Liver (tissue), 9 donors: ENCODE measurements around the gene POLH. TPM values are rescaled to one million over a fixed set of nuclear protein-coding genes. Genes with fewer than 3 reads are reported as not detected.

Experiments used
- DNase-seq: peaks from one replicate; pipeline ENCODE4 v3.0.0-alpha.2; 2017; ENCODE audit warnings: low spot score
- H3K27ac ChIP-seq, 2 donors: one replicate each; pipeline ENCODE4 v1.7.0; 2013; ENCODE audit warnings: inconsistent platforms in 2 of 2, low read length in 2 of 2, control low read depth in 1 of 2, low read depth in 1 of 2, mild to moderate bottlenecking in 1 of 2
- H3K27me3 ChIP-seq, 4 donors: one replicate each; pipeline versions ENCODE4 v1.6.1 to v1.7.0; 2013; ENCODE audit warnings: low read length in 3 of 4, inconsistent platforms in 1 of 4, mild to moderate bottlenecking in 1 of 4, moderate library complexity in 1 of 4; ENCODE audit not compliant: control insufficient read depth in 4 of 4, insufficient read depth in 4 of 4
- H3K36me3 ChIP-seq, 4 donors: one replicate each; pipeline versions ENCODE4 v1.6.1 to v1.7.0; 2013; ENCODE audit warnings: low read length in 3 of 4, mild to moderate bottlenecking in 3 of 4, low read depth in 1 of 4, moderate library complexity in 1 of 4; ENCODE audit not compliant: control insufficient read depth in 4 of 4, insufficient read depth in 3 of 4
- H3K4me1 ChIP-seq, 4 donors: one replicate each; pipeline versions ENCODE4 v1.6.1 to v1.7.0; 2013; ENCODE audit warnings: low read length in 3 of 4, mild to moderate bottlenecking in 3 of 4, moderate library complexity in 1 of 4; ENCODE audit not compliant: control insufficient read depth in 4 of 4, insufficient read depth in 4 of 4
- H3K4me3 ChIP-seq, 3 donors: one replicate each; pipeline versions ENCODE4 v1.6.1 to v1.7.0; 2013; ENCODE audit warnings: low read length in 3 of 3, control low read depth in 1 of 3, low read depth in 1 of 3, mild to moderate bottlenecking in 1 of 3
- H3K9ac ChIP-seq, 2 donors: one replicate each; pipeline ENCODE4 v1.7.0; 2013; ENCODE audit warnings: low read length in 2 of 2, mild to moderate bottlenecking in 2 of 2, moderate library complexity in 2 of 2, control low read depth in 1 of 2, low read depth in 1 of 2
- H3K9me3 ChIP-seq, 4 donors: one replicate each; pipeline versions ENCODE4 v1.6.1 to v1.7.0; 2013; ENCODE audit warnings: low read length in 3 of 4; ENCODE audit not compliant: control insufficient read depth in 4 of 4
- ATF3 ChIP-seq: IDR thresholded peaks from 2 replicates; pipeline ENCODE4 v1.6.1; 2016; ENCODE audit warnings: antibody characterized with exemption
- EGR1 ChIP-seq, 2 donors: IDR thresholded peaks; 2 replicates each; pipeline ENCODE4 v1.6.1; 2016 to 2018; ENCODE audit warnings: antibody characterized with exemption in 2 of 2, low read depth in 2 of 2
- FOXA1 ChIP-seq: IDR thresholded peaks from 2 replicates; pipeline ENCODE4 v1.6.1; 2016; ENCODE audit warnings: antibody characterized with exemption
- FOXA2 ChIP-seq: IDR thresholded peaks from 2 replicates; pipeline ENCODE4 v1.6.1; 2016; ENCODE audit warnings: antibody characterized with exemption
- GABPA ChIP-seq, 2 donors: IDR thresholded peaks in 1 of 2; conservative IDR thresholded peaks in 1 of 2; 2 replicates each; pipeline ENCODE4 v1.6.1; 2016; ENCODE audit warnings: antibody characterized with exemption in 2 of 2, mild to moderate bottlenecking in 1 of 2, moderate library complexity in 1 of 2
- HNF4A ChIP-seq, 2 donors: conservative IDR thresholded peaks; 2 replicates each; pipeline ENCODE4 v1.6.1; 2016; ENCODE audit warnings: antibody characterized with exemption in 2 of 2, mild to moderate bottlenecking in 2 of 2
- HNF4G ChIP-seq: IDR thresholded peaks from 2 replicates; pipeline ENCODE4 v1.6.1; 2016; ENCODE audit warnings: antibody characterized with exemption
- JUND ChIP-seq, 2 donors: IDR thresholded peaks; 2 replicates each; pipeline ENCODE4 v1.6.1; 2016; ENCODE audit warnings: antibody characterized with exemption in 2 of 2
- MAX ChIP-seq: IDR thresholded peaks from 2 replicates; pipeline ENCODE4 v1.6.1; 2016; ENCODE audit warnings: antibody characterized with exemption
- NR2F2 ChIP-seq: IDR thresholded peaks from 2 replicates; pipeline ENCODE4 v1.6.1; 2016; ENCODE audit warnings: antibody characterized with exemption
- RAD21 ChIP-seq, 2 donors: IDR thresholded peaks; 2 replicates each; pipeline ENCODE4 v1.6.1; 2016; ENCODE audit warnings: antibody characterized with exemption in 2 of 2, mild to moderate bottlenecking in 2 of 2
- RXRA ChIP-seq, 2 donors: IDR thresholded peaks; 2 replicates each; pipeline ENCODE4 v1.6.1; 2017 to 2018; ENCODE audit warnings: antibody characterized with exemption in 2 of 2, mild to moderate bottlenecking in 1 of 2
- SP1 ChIP-seq: IDR thresholded peaks from 2 replicates; pipeline ENCODE4 v1.6.1; 2018; ENCODE audit warnings: antibody characterized with exemption, mild to moderate bottlenecking
- TAF1 ChIP-seq: conservative IDR thresholded peaks from 2 replicates; pipeline ENCODE4 v1.6.1; 2016; ENCODE audit warnings: antibody characterized with exemption, mild to moderate bottlenecking
- YY1 ChIP-seq: IDR thresholded peaks from 2 replicates; pipeline ENCODE4 v1.6.1; 2016; ENCODE audit warnings: antibody characterized with exemption, mild to moderate bottlenecking
- WGBS: extraction: QIAGEN DNeasy Blood & Tissue Kit; methylation state at CpG from one replicate; pipeline ENCODE4 v1.1.7; 2013; 5-methylcytosine and 5-hydroxymethylcytosine counted together
- polyA plus RNA-seq, 2 donors: library from polyadenylated mRNA; stranded (reverse) in 1 of 2; unstranded in 1 of 2; fragments of 200-250 nt in 1 of 2; fragments of >200 nt in 1 of 2; fragmentation: Nextera tagmentation in 1 of 2; extraction: Ambion mirVana in 1 of 2; gene quantifications; one replicate each; pipeline versions ENCODE4 v1.2.1 to v1.2.3, GENCODE V29; 2013 to 2015
- total RNA-seq, 2 donors: library from RNA; depleted of rRNA; stranded (reverse); fragments of >200 nt; gene quantifications; one replicate each; pipeline ENCODE4 v1.2.3, GENCODE V29; 2014
- TF ChIP-seq, protein P1 (sequence below): IDR thresholded peaks from 2 replicates; pipeline ENCODE4 v1.6.1; 2016; ENCODE audit warnings: antibody characterized with exemption, mild to moderate bottlenecking
- TF ChIP-seq, protein P2 (sequence below): fragments of 150-350 bp; IDR thresholded peaks from 2 replicates; pipeline ENCODE4 v1.5.1; 2017; ENCODE audit warnings: improper control_type of control experiment, low read depth, low read length; ENCODE audit not compliant: missing input control
- donor health status: healthy.
- donor health status: healthy.
- donor health status: healthy.
- donor health status: healthy.
- donor health status: healthy.

Gene POLH
- total and polyA plus RNA-seq, 4 donors = 1.9 to 7.5 (median 4.7) TPM

GRCh38 chr6:43570876-43571441 is 5.0 kb upstream of the POLH start (continued):
- no peak for TF ChIP-seq YY1
- no peak for TF ChIP-seq GABPA (IDR thresholded peaks at IDR 0.05 in 1 of 2, conservative IDR thresholded peaks at IDR 0.05 in 1 of 2)

- Histone ChIP-seq H3K27me3 (no peaks in the 10 kb centered on the region), H3K4me1 (peaks cover 0 to 17% (median 15%) of the 10 kb centered on the region in 4 donors), H3K4me3 (no peak overlapping the region), H3K27ac (no peak overlapping the region), H3K9me3 (no peaks in the 10 kb centered on the region), H3K9ac (no peak overlapping the region), H3K36me3 (peaks cover 2 to 28% (median 23%) of the 10 kb centered on the region in 4 donors)
- TF ChIP-seq FOXA2 = no peak
- no peak for TF ChIP-seq RXRA (IDR thresholded peaks at IDR 0.05)
- TF ChIP-seq, protein P1, sequence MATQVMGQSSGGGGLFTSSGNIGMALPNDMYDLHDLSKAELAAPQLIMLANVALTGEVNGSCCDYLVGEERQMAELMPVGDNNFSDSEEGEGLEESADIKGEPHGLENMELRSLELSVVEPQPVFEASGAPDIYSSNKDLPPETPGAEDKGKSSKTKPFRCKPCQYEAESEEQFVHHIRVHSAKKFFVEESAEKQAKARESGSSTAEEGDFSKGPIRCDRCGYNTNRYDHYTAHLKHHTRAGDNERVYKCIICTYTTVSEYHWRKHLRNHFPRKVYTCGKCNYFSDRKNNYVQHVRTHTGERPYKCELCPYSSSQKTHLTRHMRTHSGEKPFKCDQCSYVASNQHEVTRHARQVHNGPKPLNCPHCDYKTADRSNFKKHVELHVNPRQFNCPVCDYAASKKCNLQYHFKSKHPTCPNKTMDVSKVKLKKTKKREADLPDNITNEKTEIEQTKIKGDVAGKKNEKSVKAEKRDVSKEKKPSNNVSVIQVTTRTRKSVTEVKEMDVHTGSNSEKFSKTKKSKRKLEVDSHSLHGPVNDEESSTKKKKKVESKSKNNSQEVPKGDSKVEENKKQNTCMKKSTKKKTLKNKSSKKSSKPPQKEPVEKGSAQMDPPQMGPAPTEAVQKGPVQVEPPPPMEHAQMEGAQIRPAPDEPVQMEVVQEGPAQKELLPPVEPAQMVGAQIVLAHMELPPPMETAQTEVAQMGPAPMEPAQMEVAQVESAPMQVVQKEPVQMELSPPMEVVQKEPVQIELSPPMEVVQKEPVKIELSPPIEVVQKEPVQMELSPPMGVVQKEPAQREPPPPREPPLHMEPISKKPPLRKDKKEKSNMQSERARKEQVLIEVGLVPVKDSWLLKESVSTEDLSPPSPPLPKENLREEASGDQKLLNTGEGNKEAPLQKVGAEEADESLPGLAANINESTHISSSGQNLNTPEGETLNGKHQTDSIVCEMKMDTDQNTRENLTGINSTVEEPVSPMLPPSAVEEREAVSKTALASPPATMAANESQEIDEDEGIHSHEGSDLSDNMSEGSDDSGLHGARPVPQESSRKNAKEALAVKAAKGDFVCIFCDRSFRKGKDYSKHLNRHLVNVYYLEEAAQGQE = no peak
- TF ChIP-seq GABPA (IDR thresholded peaks at IDR 0.05 in 1 of 2, conservative IDR thresholded peaks at IDR 0.05 in 1 of 2) = no peak
- no peak for TF ChIP-seq EGR1 (IDR thresholded peaks at IDR 0.05; ENCODE audit: low read depth in 2 of 2)
- TF ChIP-seq FOXA1 = no peak
- TF ChIP-seq NR2F2 = no peak
- TF ChIP-seq RAD21 (IDR thresholded peaks at IDR 0.05) = no peak
- TF ChIP-seq HNF4A (conservative IDR thresholded peaks at IDR 0.05) = no peak
- no peak for TF ChIP-seq TAF1
- TF ChIP-seq ATF3 = no peak
- TF ChIP-seq SP1 = no peak
- TF ChIP-seq MAX = no peak
- no peak for TF ChIP-seq HNF4G
- TF ChIP-seq YY1 = no peak
- TF ChIP-seq JUND (IDR thresholded peaks at IDR 0.05) = no peak
- TF ChIP-seq, protein P2, sequence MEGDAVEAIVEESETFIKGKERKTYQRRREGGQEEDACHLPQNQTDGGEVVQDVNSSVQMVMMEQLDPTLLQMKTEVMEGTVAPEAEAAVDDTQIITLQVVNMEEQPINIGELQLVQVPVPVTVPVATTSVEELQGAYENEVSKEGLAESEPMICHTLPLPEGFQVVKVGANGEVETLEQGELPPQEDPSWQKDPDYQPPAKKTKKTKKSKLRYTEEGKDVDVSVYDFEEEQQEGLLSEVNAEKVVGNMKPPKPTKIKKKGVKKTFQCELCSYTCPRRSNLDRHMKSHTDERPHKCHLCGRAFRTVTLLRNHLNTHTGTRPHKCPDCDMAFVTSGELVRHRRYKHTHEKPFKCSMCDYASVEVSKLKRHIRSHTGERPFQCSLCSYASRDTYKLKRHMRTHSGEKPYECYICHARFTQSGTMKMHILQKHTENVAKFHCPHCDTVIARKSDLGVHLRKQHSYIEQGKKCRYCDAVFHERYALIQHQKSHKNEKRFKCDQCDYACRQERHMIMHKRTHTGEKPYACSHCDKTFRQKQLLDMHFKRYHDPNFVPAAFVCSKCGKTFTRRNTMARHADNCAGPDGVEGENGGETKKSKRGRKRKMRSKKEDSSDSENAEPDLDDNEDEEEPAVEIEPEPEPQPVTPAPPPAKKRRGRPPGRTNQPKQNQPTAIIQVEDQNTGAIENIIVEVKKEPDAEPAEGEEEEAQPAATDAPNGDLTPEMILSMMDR = no peak
- DNase-seq = no peak
- 97% methylated on average over 4 of the region's 4 CpGs for WGBS
These were observed 4.0 kb upstream of the POLH start for GRCh38 chr6:43572015-43572414.
